KOPT-K1 (cell line): ENCODE results near the gene ALG13.
"Not testable (repeated sequence)": the region's sequence is repeated elsewhere in the genome, so short reads cannot be mapped to it uniquely, and the experiment has no call there.

Experiments
- H3K27ac ChIP-seq: fragments of 200-600 bp; sonication (generic); 2 replicates; pipeline ENCODE4 v1.5.1; 2016; ENCODE audit warnings: antibody characterized with exemption, mild to moderate bottlenecking, low read depth, low read length; ENCODE audit not compliant: poor library complexity, severe bottlenecking
- H3K36me3 ChIP-seq: fragments of 200-600 bp; sonication (generic); 2 replicates; pipeline ENCODE4 v1.5.1; 2017; ENCODE audit warnings: antibody characterized with exemption, mild to moderate bottlenecking, low read length, moderate library complexity; ENCODE audit not compliant: insufficient read depth
- H3K9me3 ChIP-seq: fragments of 200-600 bp; sonication (generic); 2 replicates; pipeline ENCODE4 v1.5.1; 2017; ENCODE audit warnings: antibody characterized with exemption, low read length, mild to moderate bottlenecking; ENCODE audit not compliant: insufficient read depth, poor library complexity, severe bottlenecking

Gene ALG13

GRCh38 chrX:111719426-111720210 lies 38.6 kb downstream of the ALG13 start:
- H3K27ac ChIP-seq, result no peak overlapping the region
- H3K9me3 ChIP-seq, result no peaks in the 10 kb centered on the region
- H3K36me3 ChIP-seq, result peaks cover 27% of the 10 kb centered on the region

- Histone ChIP-seq H3K27ac (no peak overlapping the region), H3K36me3 (peaks cover 74% of the 10 kb centered on the region)
Observed at GRCh38 chrX:111728096-111728495, 47.1 kb downstream of the ALG13 start.

GRCh38 chrX:111731351-111731750 lies 50.4 kb downstream of the ALG13 start:
- Histone ChIP-seq H3K9me3 (no peaks in the 10 kb centered on the region), H3K36me3 (peaks cover 68% of the 10 kb centered on the region), H3K27ac (no peak overlapping the region)

More at GRCh38 chrX:111728096-111728495, 47.1 kb downstream of the ALG13 start:
- no peaks in the 10 kb centered on the region for H3K9me3 ChIP-seq

- no peaks in the 10 kb centered on the region for H3K9me3 ChIP-seq
- no peak overlapping the region for H3K27ac ChIP-seq
- H3K36me3 ChIP-seq, result peaks cover 59% of the 10 kb centered on the region
Observed at GRCh38 chrX:111736571-111736970, 55.6 kb downstream of the ALG13 start.

- Histone ChIP-seq H3K36me3 (peaks cover 55% of the 10 kb centered on the region), H3K9me3 (no peaks in the 10 kb centered on the region), H3K27ac (no peak overlapping the region)
Observed at GRCh38 chrX:111742018-111742417, 61.0 kb downstream of the ALG13 start.

GRCh38 chrX:111743316-111743715 lies 62.3 kb downstream of the ALG13 start:
- H3K27ac ChIP-seq, result no peak overlapping the region
- H3K36me3 ChIP-seq, result peaks cover 44% of the 10 kb centered on the region
- H3K9me3 ChIP-seq, result no peaks in the 10 kb centered on the region

- no peak overlapping the region for H3K27ac ChIP-seq
- no peaks in the 10 kb centered on the region for H3K9me3 ChIP-seq
- peaks cover 17% of the 10 kb centered on the region for H3K36me3 ChIP-seq
Observed at GRCh38 chrX:111756486-111756885, 75.5 kb downstream of the ALG13 start.

- no peaks in the 10 kb centered on the region for H3K9me3 ChIP-seq
- no peak overlapping the region for H3K27ac ChIP-seq
Observed at GRCh38 chrX:111759686-111760085, 78.7 kb downstream of the ALG13 start.

GRCh38 chrX:111761578-111762135 lies 80.7 kb downstream of the ALG13 start:
- Histone ChIP-seq H3K9me3 (no peaks in the 10 kb centered on the region), H3K27ac (no peak overlapping the region), H3K36me3 (peaks cover 8% of the 10 kb centered on the region; the same call in 1 of the 2 replicates)

More at GRCh38 chrX:111759686-111760085, 78.7 kb downstream of the ALG13 start:
- H3K36me3 ChIP-seq, result peaks cover 7% of the 10 kb centered on the region; the same call in 1 of the 2 replicates

GRCh38 chrX:111778591-111778990 lies 97.6 kb downstream of the ALG13 start:
- Histone ChIP-seq H3K27ac (no peak overlapping the region), H3K9me3 (no peaks in the 10 kb centered on the region), H3K36me3 (no peaks in the 10 kb centered on the region)

- no peaks in the 10 kb centered on the region for H3K36me3 ChIP-seq
- H3K27ac ChIP-seq, result no peak overlapping the region
- no peaks in the 10 kb centered on the region for H3K9me3 ChIP-seq
Observed at GRCh38 chrX:111779582-111779981, 98.6 kb downstream of the ALG13 start.

- H3K27ac ChIP-seq, result no peak overlapping the region
- no peaks in the 10 kb centered on the region for H3K36me3 ChIP-seq
- no peaks in the 10 kb centered on the region for H3K9me3 ChIP-seq
Observed at GRCh38 chrX:111784667-111785066, 103.7 kb downstream of the ALG13 start.

- H3K36me3 ChIP-seq, H3K27ac ChIP-seq, H3K9me3 ChIP-seq: not testable (repeated sequence)
Observed at GRCh38 chrX:111790054-111790453, 109.1 kb downstream of the ALG13 start.
